ENCODE measurements around the gene DRICH1. TPM values are rescaled to one million over a fixed set of nuclear protein-coding genes. Genes with fewer than 3 reads are reported as not detected.
"Not testable (repeated sequence)": the region's sequence is repeated elsewhere in the genome, so short reads cannot be mapped to it uniquely, and the experiment has no call there.

DRICH1 gene
- polyA plus RNA-seq (ENCODE audit: insufficient read depth in 1 of 5, insufficient read length in 5 of 5, low replicate concordance in 1 of 5): 1 to 10 TPM; 2.5 to 5.1 (median 3.2) TPM
- long read RNA-seq, donor 1: 0 reads
- long read RNA-seq, donor 2, partial matches to known transcripts: 0 of 1 reads
- long read RNA-seq, donor 2, other reads (novel, unspliced or antisense): 0 of 1 reads
- long read RNA-seq, donor 3: 0 reads
- long read RNA-seq, donor 4: 0 reads
- long read RNA-seq, donor 5: 0 reads
- long read RNA-seq, donor 6: 0 reads
- long read RNA-seq, donor 7: 0 reads
- long read RNA-seq, donor 8: 0 reads

DNA sequence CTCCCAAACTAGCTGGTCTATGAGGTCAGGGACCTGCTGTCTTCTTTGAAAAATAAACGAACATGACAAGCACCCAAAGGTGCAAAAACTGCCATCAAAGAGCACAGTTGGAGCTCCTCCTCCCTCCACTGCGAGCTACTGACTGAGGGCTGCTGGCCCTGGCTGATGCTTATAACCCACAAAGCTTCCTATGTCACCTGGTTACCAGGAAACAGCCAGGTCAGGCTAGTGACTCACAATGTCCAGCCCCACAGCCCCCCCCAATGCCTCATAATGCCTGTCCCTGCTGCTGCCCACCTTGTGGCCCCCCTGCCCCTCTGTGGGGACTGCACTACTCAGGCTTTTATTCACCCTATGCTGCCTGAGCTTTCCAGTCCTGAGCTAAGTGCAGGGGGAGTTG, at the start of gene DRICH1:
TSS of gene DRICH1 (minus strand) at position 144 of the 400 bp plus-strand sequence. CDS start 298 bp downstream, outside the sequence.
- no peak for DNase-seq

DNA sequence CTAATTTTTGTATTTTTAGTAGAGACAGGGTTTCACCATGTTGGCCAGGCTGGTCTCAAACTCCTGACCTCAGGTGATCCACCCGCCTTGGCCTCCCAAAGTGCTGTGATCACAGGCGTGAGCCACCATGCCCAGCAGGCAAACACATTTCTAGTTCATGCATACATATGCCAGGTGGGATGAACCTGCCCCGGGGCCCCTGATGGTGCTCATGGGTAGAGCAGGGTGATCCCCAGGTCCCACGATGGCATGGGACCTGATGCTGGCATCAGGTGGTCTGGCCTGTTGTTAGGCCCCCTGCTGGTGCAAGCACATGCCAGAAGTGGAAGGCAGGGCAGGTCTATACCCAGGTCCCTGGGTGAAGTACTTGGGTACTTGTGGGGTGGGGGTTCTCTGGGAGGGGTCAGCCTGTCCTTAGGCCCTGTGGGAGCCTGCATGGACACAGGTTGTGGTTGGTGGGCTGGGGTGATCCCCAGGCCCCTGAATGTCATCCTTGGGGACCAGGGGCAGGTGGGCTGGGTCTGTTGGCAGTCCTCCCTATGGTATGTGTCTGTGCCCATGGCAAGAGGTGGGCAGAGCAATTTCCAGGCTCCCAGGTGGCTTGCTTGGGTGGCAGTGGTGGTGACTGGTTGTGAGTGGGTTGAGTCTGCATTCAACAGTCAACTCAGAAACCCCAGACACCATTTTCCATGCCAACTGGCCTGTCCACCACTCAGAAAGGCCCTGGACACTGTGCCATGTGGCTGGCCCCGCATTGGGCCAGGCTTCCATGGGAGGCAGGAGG, 49.1 kb upstream of the DRICH1 start:
- no peak for DNase-seq

- DNase-seq: no peak
Observed at GRCh38 chr22:23678133-23678532, 46.0 kb upstream of the DRICH1 start.

DNA sequence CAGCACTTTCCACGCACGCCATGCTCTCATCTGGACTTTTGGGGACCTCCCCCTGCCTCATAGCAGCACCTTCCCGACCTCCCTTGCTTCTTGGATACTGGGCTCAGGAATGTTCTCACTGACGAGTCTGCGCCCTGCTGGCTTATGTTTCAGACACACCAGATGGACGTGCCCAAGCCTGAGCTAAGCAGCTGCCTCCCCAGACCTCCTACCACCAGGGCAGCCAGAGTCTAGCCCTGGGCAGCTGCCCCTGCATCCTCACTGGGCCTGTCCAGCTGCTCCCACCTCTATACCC, 45.5 kb upstream of the DRICH1 start:
- no peak for DNase-seq

DNA sequence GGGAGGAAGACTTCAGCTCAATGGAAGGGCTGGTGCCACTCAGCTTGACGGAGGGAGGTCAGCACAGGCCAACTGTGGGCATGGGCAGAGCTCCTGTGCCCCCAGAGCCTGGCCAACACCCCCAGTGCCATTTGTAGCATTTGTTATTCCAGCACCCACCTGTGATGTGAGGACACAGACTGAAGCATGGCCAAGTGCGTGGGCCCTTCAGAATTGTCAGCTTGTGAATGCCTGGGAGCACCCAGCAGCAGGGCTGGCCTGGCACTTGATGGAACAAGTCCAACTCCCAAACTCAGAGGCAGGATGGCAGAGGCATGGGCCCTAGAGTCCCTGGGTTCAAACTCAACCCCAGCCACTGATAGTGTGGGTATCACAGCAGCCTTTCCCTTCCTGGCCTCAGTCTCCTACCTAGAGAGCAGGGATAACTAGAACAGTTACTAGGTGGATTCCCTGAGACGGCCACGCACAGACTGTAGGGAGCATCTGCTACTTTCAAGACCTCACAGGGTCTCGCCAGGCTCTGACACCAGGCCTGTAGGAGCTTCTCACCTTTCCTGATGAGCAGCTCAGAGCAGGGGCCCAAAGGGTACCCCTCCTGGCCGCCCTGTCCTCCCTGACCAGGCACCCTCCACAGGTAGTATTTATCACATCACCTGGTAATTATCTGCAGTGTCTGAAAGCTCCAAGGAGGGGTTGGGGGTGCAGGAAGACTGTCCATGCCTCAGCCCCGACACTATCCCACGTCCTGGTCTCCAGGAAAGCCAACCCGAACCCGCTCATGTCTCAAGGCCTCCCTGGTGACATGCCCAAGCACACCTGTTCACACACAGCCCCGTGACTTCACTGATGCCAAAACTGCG, 45.0 kb upstream of the DRICH1 start:
- DNase-seq: not testable (repeated sequence)

- DNase-seq: no peak
Observed at GRCh38 chr22:23675502-23676415, 43.6 kb upstream of the DRICH1 start.

- DNase-seq: not testable (repeated sequence)
Observed at GRCh38 chr22:23674886-23675501, 42.9 kb upstream of the DRICH1 start.

- no peak for DNase-seq
Observed at GRCh38 chr22:23673826-23674690, 41.9 kb upstream of the DRICH1 start.

GRCh38 chr22:23673050-23673620, 41.0 kb upstream of the DRICH1 start:
- no peak for DNase-seq

GRCh38 chr22:23672307-23673049, 40.4 kb upstream of the DRICH1 start:
- DNase-seq: not testable (repeated sequence)

DNA sequence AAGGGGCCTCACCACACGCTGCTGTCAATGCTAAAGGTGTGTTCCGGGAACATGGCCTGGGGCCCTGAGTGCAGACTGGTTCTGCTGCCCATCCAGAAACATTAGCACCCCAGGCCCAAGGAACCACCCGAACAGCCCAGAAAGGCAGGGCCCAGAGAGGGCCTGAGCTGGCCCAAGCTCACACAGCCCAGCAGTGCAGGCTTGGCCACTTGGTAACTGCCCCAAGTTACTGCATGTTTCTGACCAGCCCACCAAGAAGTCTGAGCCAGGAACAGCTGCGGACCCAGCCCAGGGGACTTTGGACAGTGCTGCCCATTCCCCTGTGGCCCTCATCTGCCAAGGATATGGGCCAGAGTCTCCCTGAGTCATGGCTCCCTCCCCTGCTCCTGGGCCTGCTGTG, 39.3 kb upstream of the DRICH1 start:
- DNase-seq: not testable (repeated sequence)

- DNase-seq: no peak
Observed at GRCh38 chr22:23670378-23671295, 38.5 kb upstream of the DRICH1 start.

- DNase-seq: not testable (repeated sequence)
Observed at GRCh38 chr22:23660381-23660780, 28.3 kb upstream of the DRICH1 start.

DNA sequence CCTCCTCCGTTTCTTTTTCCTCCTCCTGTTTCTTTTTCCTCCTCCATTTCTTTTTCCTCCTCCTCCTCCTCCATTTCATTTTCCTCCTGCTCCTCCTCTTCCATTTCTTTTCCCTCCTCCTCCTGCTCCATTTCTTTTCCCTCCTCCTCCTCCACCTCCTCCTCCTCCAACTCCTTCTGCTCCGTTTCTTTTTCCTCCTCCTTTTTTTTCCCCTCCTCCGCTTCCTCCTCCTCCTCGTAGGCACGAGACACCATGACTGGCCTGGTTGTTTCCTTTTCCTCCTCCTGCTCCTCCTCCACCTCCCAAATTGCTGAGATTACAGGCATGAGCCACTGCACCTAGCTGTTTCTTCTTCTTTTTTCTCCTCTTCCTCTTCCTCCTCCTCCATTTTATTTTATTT, 25.6 kb upstream of the DRICH1 start:
- DNase-seq: no peak

- no peak for DNase-seq
Observed at GRCh38 chr22:23655891-23656475, 23.9 kb upstream of the DRICH1 start.

GRCh38 chr22:23652711-23653110, 20.6 kb upstream of the DRICH1 start:
- no peak for DNase-seq

GRCh38 chr22:23652286-23652685, 20.2 kb upstream of the DRICH1 start:
- no peak for DNase-seq

All from right lung (tissue), 10 donors.